Ovary (tissue), 9 donors: ENCODE results near the gene SHC4. TPM values are rescaled to one million over a fixed set of nuclear protein-coding genes. Genes with fewer than 3 reads are reported as not detected.

Source experiments
- DNase-seq, 5 donors: peaks; one replicate each; pipeline ENCODE4 v3.0.0-alpha.2; 2019 to 2020
- H3K27ac ChIP-seq, 2 donors: fragments of 200-600 bp; one replicate each; pipeline versions ENCODE4 v1.5.1 to v1.8.0; 2019 to 2022
- H3K27me3 ChIP-seq: fragments of 200-600 bp; one replicate; pipeline ENCODE4 v1.8.0; 2022
- H3K36me3 ChIP-seq: fragments of 200-600 bp; sonication (generic); one replicate; pipeline ENCODE4 v1.5.1; 2019
- H3K4me1 ChIP-seq: one replicate; pipeline ENCODE4 v1.8.1; 2013; ENCODE audit warnings: mild to moderate bottlenecking, moderate library complexity; ENCODE audit not compliant: insufficient read depth
- H3K4me3 ChIP-seq: fragments of 200-600 bp; sonication (generic); one replicate; pipeline ENCODE4 v1.5.1; 2017
- H3K9me3 ChIP-seq, 2 donors: fragments of 200-600 bp in 1 of 2; sonication (generic) in 1 of 2; one replicate each; pipeline versions ENCODE4 v1.5.1 to v1.8.1; 2013 to 2019; ENCODE audit warnings: mild to moderate bottlenecking in 1 of 2, moderate library complexity in 1 of 2
- CTCF ChIP-seq, 3 donors: fragments of 450-650 bp in 2 of 3; fragments of 200-600 bp in 1 of 3; IDR thresholded peaks; one replicate each; pipeline versions ENCODE4 v1.5.1 to v1.8.0; 2016 to 2022; ENCODE audit warnings: antibody characterized with exemption in 3 of 3, mild to moderate bottlenecking in 1 of 3
- EP300 ChIP-seq: sonication (generic); formaldehyde crosslinking; IDR thresholded peaks from one replicate; pipeline ENCODE4 v1.6.1; 2017; ENCODE audit warnings: antibody characterized with exemption
- POLR2A ChIP-seq: fragments of 450-650 bp; IDR thresholded peaks from one replicate; pipeline ENCODE4 v1.6.1; 2017; ENCODE audit warnings: antibody characterized with exemption, mild to moderate bottlenecking, moderate library complexity
- WGBS, 3 donors: extraction: QIAGEN DNeasy Blood & Tissue Kit in 1 of 3; methylation state at CpG; one replicate each; pipeline versions ENCODE4 v1.1.5 to v1.1.7; 2013 to 2017; 5-methylcytosine and 5-hydroxymethylcytosine counted together
- intact Hi-C, 4 donors: fragments of 100-400 bp; cut with DNase I; formaldehyde crosslinking; loops; one replicate each; pipeline versions ENCODE4 v1.11.0 to v1.15.1; 2022 to 2023
- polyA plus RNA-seq, 2 donors: library from polyadenylated mRNA; stranded (reverse); fragments of 200-250 nt in 1 of 2; fragments of 350-450 nt in 1 of 2; fragmentation: Illumina TruSeq in 1 of 2; extraction: RNeasy Lipid Tissue Mini Kit (QIAGEN cat#74804) in 1 of 2; gene quantifications; one replicate each; pipeline ENCODE4 v1.2.3, GENCODE V29; 2013 to 2014
- total RNA-seq, 7 donors: library from RNA; depleted of rRNA in 2 of 7; stranded (reverse); fragments of >200 nt in 2 of 7; fragmentation: NEBNext Ultra II Directional in 3 of 7; extraction: Animal tissue kit (Norgen Biotek cat#: 25700) in 3 of 7; gene quantifications; one replicate each; pipeline versions ENCODE4 v1.1.0 to v1.2.4, GENCODE V29; 2016 to 2023
- donor health status: DM: no; HTN: no; CAD: no; lungs with moderate emphysema.
- donor health status: DM: no; HTN: no; CAD: no.
- donor health status: Bipolar disorder and iron deficiency.
- donor health status: DM: yes; HTN: yes; CAD: no.
- donor health status: DM: no; HTN: no; CAD: no.
- donor health status: DM: yes; HTN: yes; CAD: no.

Gene SHC4
- total and polyA plus RNA-seq, 9 donors: 0.10 to 1.8 (median 0.35) TPM

GRCh38 chr15:48888191-48888590 is 75.5 kb downstream of the SHC4 start:
- Histone ChIP-seq H3K27ac (no peak overlapping the region), H3K9me3 (no peaks in the 10 kb centered on the region), H3K4me1 (no peaks in the 10 kb centered on the region), H3K27me3 (no peaks in the 10 kb centered on the region), H3K36me3 (no peaks in the 10 kb centered on the region), H3K4me3 (no peak overlapping the region)
- no peak for TF ChIP-seq POLR2A
- no peak for TF ChIP-seq EP300
- TF ChIP-seq CTCF (IDR thresholded peaks at IDR 0.05): no peak
- intact Hi-C loops: no loop called here
- DNase-seq: no peak
- WGBS, 3 donors: 87 to 92% (median 90%) methylated on average over 4 of the region's 4 CpGs

GRCh38 chr15:48887144-48887543 is 76.6 kb downstream of the SHC4 start:
- intact Hi-C loops: no loop called here
- H3K27ac ChIP-seq: no peak overlapping the region
- no peak for DNase-seq
- no peaks in the 10 kb centered on the region for H3K4me1 ChIP-seq
- H3K27me3 ChIP-seq: no peaks in the 10 kb centered on the region
- TF ChIP-seq EP300: no peak
- TF ChIP-seq CTCF (IDR thresholded peaks at IDR 0.05): no peak
- no peak for TF ChIP-seq POLR2A
- WGBS, 3 donors: 58 to 66% (median 59%) methylated on average over 2 of the region's 2 CpGs
- H3K36me3 ChIP-seq: no peaks in the 10 kb centered on the region
- no peaks in the 10 kb centered on the region for H3K9me3 ChIP-seq
- no peak overlapping the region for H3K4me3 ChIP-seq

GRCh38 chr15:48883699-48884098 is 80.0 kb downstream of the SHC4 start:
- no peak for DNase-seq
- H3K4me3 ChIP-seq: no peak overlapping the region
- no peaks in the 10 kb centered on the region for H3K36me3 ChIP-seq
- H3K27me3 ChIP-seq: no peaks in the 10 kb centered on the region
- H3K9me3 ChIP-seq: no peaks in the 10 kb centered on the region
- WGBS, 3 donors: 43 to 71% (median 44%) methylated on average over 2 of the region's 2 CpGs
- H3K4me1 ChIP-seq: no peaks in the 10 kb centered on the region
- intact Hi-C loops: no loop called here
- TF ChIP-seq CTCF (IDR thresholded peaks at IDR 0.05): no peak
- TF ChIP-seq POLR2A: no peak
- TF ChIP-seq EP300: no peak
- H3K27ac ChIP-seq: no peak overlapping the region

GRCh38 chr15:48880070-48880634 is 83.6 kb downstream of the SHC4 start:
- H3K9me3 ChIP-seq: no peaks in the 10 kb centered on the region
- intact Hi-C loops: no loop called here
- H3K27me3 ChIP-seq: no peaks in the 10 kb centered on the region
- H3K4me3 ChIP-seq: no peak overlapping the region
- no peaks in the 10 kb centered on the region for H3K36me3 ChIP-seq
- TF ChIP-seq POLR2A: no peak
- TF ChIP-seq CTCF (IDR thresholded peaks at IDR 0.05): no peak
- TF ChIP-seq EP300: no peak
- no peak overlapping the region for H3K27ac ChIP-seq
- H3K4me1 ChIP-seq: no peaks in the 10 kb centered on the region
- WGBS, 3 donors: 74 to 78% (median 75%) methylated on average over 3 of the region's 3 CpGs
- no peak for DNase-seq
